ENCODE results near the gene TMA7.

- no peak for TF ChIP-seq CTCF (IDR thresholded peaks at IDR 0.05)
- no peak for TF ChIP-seq EP300 (IDR thresholded peaks at IDR 0.05; ENCODE audit: low read depth)
Measured at GRCh38 chr3:48435223-48435595, 4.8 kb upstream of the TMA7 start.
